ENCODE measurements around the gene HEPACAM.

HEPACAM gene

DNA sequence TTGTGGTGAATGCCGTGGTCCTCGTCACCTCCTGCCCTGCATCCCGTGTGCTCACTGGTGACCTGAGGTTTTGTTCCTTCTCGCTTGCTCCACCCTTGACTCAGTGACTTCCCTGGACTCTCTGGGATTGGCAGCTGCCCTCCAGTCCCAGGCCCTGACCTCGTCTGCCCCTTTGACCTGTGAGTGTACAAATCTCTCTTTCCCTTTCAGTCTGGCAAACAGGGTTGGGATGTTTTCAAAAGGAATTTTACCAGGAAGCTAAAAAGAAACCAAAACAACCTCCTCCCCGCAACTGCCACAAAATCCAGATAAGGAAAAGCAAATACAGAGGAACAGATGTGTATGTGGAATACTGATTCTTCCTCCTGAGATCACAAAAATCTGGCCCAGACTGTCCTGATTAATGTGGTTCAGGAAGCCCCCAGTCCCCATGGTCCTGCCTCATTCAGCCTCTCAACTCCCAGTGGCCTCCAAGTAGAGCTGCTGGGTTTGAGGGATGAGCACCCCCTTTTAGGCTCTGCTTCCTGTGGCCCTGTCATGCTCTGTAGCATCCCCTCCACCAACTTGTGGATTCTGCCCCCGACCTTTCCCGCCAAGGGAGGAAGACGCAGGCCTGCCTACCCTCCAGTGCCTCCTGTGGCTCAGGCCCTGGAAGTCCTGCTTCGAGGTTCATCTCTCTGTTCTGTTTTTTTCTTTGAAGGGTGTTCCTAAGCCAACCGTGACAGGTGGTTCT, 53.3 kb downstream of the HEPACAM start:
- no peak for DNase-seq

DNA sequence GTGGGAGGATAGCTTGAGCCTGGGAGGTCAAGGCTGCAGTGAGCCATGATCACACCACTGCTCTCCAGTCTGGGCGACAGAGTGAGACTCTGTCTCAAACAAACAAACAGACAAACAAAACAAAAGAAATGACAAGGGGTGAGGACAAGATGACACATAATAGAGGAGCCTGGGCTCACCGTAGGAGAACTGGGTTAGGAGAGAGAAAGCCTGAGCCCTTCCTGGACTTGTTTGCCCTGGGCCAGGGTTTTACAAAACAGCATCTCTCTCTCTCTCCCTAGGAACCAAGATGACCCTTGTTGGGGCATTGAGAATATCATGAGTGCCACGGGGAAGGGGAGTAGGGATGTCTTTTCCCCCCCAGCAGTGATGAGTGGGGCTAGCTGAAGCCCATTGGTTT, 54.9 kb downstream of the HEPACAM start:
- no peak for DNase-seq

DNA sequence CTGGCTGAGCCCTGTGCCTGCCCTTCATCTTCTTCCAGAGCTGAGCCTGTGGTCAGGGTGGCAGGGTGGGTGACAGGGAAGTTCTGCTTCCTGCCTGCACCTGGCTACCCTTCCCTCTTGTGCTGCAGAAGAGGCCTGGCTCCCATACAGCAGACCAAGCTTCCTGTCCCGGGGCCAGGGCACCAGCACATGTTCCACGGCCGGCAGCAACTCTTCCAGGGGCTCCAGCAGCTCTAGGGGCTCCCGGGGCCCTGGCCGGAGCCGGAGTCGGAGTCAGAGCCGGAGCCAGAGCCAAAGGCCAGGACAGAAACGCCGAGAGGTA, 55.6 kb downstream of the HEPACAM start:
- no peak for DNase-seq

DNA sequence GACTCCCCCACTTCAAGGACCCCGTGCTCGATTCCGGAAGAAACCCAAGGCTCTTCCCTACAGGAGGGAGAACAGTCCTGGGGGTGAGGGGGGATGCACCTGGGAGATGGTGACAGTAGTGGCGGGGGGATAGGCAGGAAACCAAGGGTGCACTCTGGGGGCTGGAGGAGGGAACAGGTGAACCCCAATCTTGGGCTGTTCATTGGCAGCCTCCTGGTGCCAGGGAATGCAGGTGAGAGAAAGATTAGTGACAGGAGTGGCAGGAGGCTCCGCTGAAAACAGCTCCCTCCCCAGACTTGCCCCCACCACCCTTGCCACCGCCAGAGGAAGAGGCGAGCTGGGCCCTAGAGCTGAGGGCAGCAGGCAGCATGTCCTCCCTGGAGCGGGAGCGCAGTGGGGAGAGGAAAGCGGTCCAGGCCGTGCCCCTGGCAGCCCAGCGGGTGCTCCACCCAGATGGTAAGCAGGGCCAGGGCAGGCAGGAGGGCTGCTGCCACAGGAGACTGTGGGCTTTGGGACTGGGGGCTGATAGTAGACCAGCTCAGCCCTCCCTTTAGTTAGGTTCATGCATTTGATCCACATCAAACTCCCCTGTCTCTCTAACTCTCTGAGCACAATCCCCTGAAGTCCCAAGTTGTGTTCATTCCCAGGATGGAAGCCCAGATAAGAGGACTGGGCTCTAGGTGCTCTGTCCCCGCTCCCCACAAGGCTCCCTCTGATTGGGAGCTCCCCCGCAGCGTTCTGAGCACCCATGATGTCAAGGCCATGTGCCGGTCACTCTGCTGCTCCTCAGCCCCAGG, 56.2 kb downstream of the HEPACAM start:
- DNase-seq = no peak

DNA sequence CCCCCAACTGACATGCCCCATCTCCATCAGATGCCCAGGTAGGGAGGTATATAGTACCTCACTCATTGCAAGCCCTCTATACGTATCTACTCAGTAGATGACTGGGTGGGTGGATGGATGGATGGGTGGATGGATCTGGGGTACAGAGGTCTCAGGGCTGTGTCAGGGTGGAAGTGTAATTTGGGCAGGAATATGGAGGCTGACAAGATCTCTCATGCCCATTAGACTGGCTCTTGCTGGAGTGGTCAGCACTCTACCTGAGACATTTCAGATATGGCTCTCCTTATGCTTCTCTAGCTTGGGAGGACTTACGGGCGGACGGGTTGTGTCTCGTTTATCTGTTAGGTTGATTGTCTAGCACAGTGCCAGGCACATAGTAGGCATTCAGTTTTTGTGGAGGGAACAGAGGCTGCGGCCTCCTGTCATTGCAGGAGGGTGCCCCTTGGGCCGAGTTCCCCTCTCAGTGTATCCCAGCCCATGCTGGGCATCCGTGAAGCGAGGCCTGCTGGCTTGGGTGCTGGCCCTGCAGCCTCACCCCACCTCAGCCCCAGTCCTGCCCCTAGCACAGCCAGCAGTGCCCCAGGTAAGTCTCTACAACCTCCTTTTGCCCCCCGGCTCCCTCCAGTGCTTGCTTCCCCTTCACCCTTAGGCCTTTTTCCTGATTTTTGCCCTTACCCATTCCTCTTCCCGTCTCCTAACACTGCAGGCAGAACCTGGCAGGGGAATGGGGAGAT, 56.9 kb downstream of the HEPACAM start:
- DNase-seq = no peak

DNA sequence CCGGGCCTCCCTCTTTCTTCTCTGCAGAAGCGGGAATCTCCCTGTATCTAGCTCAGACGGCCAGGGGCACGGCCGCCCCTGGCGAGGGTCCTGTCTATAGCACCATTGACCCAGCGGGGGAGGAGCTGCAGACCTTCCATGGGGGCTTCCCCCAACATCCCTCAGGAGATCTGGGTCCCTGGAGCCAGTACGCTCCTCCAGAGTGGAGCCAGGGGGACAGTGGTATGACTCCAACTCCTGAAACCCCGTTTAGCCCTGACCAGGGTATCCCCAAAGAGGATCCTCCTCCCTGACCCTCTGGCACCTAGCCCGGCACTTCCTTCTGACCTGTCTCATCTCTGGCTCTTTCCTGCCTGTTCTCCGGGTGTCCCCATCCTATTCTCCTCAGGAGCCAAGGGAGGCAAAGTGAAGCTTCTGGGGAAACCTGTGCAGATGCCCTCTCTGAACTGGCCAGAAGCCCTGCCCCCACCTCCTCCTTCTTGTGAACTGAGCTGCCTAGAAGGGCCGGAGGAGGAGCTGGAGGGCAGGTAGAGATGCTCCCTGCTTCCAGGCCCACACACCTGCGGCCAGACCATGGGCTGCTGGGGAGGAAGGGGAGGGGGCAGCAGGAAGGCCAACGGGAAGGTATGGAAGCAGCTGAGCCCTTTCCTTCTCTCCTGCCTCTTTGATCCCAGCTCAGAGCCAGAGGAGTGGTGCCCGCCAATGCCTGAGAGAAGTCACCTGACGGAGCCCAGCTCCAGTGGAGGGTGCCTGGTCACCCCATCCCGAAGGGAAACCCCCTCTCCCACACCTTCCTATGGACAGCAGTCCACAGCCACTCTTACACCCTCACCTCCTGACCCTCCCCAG, 57.7 kb downstream of the HEPACAM start:
- DNase-seq = no peak

DNA sequence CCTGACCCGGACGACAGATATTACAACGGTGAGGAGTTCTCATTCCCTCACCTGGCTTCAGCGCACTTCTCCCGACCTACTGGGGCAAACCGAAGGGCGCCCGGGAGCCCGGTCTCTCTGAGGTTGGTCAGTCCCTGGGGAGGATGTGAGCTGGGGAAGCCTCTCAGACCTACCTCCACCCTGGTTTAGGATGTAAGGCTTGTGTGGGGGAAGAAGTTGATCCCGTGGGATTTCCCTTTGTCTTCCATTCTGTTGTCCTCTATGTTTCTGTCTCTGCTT, 58.3 kb downstream of the HEPACAM start:
- no peak for DNase-seq

DNA sequence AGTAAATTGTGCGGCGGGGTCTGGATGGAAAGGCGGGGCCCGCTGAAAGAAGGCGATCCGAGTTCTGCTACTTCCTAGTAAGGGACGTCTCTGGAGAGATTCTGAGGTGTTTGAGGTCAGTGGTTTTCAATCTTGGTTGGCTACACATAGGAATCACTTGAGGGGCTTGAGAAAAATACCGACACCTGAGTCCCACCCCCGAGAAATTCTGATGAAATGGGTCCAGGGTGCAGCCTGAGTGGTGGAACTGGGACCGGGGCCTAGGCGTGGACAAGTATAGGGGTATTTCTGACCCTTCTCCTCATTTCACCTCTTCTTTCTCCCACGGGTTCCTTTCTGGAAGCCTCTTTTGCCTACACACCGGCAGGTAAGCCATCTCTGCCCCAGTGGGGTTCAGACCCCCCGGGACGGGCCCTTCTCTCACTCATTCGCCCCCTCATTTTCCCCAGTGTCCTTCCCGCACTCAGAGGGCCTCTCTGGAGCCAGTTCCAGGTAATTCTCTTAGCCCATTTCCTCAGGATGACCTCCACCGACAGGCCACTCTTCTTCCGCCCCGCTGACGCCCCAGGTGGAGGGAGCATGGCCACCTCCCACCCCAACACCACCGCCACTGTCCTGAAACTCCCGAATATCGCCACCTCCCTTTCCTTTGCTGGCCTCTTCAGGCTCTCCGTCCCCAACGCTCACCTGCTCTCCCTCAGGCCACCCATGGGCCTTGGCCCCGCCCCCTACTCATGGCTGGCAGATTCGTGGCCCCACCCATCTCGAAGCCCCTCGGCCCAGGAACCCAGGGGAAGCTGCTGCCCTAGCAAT, 58.8 kb downstream of the HEPACAM start:
- DNase-seq = no peak

DNA sequence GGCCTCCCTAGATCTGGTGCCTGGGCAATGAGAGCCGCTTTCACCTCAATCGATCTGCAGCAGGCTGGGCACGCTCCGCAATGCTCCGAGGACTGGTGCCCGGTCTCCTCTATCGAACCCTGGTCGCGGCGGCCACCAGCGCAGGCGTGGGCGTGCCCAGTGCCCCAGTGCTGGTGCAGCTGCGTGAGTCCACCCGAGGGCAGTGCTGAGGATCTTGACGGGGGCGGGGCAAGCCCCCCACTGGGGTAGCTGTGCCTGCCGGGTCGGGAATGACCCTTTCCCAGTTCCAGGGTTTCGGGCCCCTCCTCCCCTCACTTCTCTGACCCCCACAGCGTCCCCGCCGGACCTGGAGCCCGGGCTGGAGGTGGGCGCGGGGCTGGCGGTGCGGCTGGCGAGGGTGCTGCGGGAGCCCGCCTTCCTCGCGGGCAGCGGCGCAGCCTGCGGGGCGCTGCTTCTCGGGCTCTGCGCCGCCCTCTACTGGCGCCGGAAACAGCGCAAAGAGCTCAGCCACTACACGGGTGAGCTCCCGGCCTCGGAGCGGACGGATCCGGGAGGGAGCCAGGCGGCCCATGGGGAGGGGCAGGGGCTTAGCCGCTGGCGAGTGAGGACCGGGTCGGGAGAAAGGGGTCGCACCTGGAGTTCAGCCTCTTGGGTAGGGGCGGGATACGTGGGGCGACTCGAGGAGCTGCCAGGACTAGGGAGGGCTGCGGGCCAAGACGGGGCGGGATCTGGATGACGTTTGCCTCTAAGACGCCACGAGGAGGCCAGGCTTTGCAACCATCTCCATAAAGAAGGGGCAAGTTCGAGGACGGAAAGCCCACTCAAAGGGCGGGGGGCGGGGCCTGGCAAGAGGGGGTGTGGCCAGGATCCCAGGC, 59.7 kb downstream of the HEPACAM start:
- DNase-seq = no peak

DNA sequence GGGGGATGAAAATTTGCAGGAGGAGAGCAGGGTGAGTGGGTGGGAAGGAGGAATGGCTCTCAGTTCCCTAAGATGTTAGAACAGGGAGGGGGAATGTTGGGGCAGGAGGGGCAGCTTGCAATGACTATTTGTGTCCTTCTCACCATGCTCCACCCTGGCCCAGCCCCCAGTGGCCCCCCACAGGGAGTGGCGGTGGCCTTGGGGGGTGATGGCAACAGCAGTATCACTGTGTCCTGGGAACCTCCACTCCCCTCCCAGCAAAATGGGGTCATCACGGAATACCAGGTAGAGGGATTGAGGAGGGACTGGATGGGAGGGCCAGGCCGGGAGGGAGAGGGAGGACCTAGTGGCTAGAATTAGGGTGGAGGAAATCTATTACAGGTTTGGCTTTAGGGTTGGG, 60.4 kb downstream of the HEPACAM start:
- DNase-seq = no peak

DNA sequence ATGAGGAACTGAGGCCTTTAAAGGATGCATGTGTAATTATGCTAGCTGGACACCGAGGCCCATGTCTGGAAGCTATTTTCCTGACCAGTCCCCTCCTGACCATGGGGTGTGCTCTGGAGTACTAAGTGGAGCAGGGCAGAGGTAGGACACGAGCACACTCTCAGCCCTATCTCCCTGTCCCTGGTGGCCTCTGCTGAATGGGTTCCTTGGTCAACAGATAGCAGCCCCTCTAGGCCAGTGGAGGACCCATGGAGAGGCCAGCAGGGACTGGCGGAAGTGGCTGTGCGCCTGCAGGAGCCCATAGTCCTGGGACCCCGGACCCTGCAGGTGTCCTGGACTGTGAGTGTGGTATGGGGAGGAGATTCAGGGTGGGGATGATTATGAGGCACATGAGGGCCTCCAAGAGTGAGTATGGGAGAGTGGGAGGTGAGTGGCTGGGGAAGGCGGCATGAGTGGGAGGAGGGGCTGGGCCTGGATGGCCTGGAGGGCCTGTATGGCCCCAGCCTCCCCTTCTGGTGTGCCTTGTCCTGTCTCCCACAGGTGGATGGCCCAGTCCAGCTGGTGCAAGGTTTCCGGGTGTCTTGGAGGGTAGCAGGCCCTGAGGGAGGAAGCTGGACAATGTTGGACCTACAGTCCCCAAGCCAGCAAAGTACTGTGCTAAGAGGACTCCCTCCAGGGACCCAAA, 61.1 kb downstream of the HEPACAM start:
- DNase-seq = no peak

DNA sequence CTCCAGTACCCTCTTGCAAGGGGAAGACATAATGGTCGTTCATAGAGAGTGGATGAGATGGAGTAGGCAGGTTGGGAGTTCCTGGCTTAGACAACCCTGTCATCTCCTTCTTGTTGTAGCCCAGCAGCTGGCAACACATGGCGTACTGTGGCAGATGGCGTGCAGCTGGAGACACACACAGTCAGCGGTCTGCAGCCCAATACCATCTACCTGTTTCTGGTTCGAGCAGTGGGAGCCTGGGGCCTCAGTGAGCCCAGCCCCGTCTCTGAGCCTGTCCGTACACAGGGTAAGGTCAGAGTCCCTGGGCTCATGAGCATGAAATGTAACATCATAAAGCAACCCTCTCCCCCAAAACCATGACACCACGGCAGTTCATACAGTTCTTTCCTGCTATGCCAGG, 61.9 kb downstream of the HEPACAM start:
- no peak for DNase-seq

DNA sequence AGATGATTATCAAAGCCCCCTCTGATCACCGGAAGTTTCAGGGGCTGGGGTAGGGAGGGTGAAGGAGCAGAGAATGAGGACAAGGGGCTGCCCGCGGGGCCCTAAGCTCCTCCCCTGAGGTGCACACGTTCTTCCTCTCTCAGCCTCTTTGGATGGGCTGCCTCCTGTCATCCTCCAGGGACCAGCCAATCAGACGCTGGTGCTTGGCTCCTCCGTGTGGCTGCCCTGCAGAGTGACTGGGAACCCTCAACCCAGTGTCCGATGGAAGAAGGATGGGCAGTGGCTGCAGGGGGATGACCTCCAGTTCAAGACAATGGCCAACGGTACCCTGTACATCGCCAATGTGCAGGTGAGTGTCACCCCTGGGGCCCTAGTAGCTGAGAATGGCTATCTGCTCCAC, 63.1 kb downstream of the HEPACAM start:
- no peak for DNase-seq

DNA sequence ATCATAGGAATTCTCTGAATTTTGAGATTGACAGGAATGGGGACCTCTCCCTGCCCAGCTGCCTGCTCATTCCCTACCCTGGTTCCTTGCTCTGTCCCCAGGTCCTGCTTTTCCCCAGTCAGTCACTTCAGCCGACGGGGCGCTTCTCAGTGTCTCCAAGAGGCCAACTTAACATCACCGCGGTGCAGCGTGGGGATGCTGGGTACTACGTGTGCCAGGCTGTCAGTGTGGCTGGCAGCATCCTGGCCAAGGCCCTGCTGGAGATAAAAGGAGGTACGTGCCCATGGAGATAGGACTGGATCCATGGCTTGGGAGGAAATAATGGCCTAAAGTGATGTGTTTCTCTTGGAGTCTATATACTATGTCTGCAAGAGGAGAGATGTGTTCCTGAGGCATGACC, 63.6 kb downstream of the HEPACAM start:
- no peak for DNase-seq

DNA sequence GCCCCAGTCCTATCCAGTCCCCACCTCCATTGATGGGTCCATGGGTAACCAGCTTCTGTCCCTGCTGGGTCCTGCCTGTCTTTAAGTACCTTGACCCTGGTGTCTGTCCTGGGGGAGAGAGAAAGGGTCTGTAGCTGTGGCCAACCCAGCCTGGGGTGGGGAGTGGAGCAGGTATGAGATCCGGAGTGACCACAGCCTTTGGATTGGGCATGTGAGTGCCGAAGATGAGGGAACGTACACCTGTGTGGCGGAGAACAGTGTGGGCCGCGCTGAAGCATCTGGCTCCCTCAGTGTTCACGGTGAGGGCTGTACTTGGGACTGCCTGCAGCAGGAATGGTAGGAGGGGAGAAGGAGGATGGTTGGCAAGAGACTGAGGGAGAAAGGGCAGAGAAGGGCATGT, 65.4 kb downstream of the HEPACAM start:
- DNase-seq = no peak

DNA sequence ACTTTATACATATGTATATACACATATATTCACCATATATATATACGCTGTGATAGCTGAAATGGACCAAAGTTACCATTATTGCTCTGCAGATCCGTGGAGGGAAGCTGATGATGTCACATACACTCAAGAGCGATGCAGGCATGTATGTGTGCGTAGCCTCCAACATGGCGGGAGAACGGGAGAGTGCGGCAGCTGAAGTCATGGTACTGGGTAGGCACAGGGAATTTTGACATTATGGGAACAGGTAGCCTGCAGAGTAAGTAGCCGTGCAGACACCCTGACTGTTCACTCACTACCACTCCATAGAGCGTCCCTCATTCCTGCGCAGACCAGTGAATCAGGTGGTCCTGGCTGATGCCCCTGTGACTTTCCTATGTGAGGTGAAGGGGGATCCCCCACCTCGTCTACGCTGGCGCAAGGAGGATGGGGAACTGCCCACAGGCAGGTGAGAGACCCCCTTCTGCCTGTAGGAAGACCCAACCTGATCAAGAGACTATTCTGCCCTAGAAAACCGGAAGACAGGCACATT, 65.9 kb downstream of the HEPACAM start:
- no peak for DNase-seq

DNA sequence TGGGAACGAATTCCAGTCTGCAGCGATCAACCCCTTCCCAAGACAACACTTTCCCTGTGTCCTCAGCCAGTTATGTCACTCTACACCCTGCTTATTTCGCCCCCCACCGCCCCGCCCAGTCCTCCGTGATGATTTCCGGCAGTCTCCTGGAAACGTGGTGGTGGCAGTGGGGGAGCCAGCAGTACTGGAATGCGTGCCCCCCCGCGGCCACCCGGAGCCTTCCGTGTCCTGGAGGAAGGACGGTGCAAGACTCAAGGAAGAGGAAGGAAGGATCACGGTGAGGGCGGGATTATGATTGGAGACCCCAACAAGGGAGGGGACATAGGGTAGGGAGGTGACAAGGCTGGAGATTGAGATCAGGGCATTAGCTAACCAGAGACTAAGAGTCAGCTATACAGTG, 66.5 kb downstream of the HEPACAM start:
- DNase-seq = no peak

All from cerebellar nuclear complex (tissue), 1 donor.